GM18507 (cell line): ENCODE measurements around the gene DDX10.

Experiments
- DNase-seq: peaks from one replicate; pipeline ENCODE4 v3.0.0; 2011; ENCODE audit warnings: low read depth; ENCODE audit not compliant: insufficient read length; ENCODE audit errors: extremely low spot score
- FAIRE-seq: peaks from 2 replicates; lab custom pipeline; 2011; peaks lifted over from hg19 to GRCh38; lab: Jason Lieb, UNC

Gene DDX10

DNA sequence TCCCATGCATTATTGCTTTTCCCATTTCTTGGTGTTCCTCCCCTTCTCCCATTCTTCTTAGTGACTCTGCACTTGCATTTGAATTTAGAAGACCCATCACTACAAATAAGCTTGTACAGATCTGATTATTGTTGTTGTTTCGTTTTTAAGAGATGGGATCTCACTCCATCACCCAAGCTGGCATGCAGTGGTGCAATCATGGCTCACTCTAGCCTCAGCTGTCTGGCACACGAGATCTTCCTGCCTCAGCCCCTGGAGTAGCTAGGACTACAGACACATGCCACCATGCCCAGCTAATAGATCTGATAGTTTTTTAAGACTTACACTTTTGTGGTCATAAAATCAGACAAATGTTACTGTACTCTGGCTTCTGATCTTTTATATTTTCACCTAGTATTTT, 252.1 kb downstream of the DDX10 start:
- FAIRE-seq (no peak), DNase-seq (no peak)

DNA sequence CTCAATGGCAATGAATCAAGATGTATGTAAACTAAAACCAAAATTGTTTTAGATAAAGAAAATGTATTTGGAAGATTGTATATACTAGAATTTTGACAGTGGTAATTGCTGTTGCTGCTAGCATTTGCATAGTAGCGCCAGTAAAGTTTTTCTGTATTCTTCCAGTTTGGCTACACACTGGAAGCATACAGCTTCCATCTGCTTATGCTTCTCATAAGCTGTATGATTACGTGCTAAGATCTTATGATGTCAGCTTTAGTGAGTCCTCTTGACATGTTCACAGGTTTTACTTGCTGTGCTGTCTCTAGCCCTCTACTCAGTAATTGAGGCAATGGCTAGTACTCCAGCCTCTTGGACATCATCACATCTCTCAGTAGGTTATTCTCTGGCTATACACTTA, 256.3 kb downstream of the DDX10 start:
- no peak for DNase-seq
- FAIRE-seq, result no peak

DNA sequence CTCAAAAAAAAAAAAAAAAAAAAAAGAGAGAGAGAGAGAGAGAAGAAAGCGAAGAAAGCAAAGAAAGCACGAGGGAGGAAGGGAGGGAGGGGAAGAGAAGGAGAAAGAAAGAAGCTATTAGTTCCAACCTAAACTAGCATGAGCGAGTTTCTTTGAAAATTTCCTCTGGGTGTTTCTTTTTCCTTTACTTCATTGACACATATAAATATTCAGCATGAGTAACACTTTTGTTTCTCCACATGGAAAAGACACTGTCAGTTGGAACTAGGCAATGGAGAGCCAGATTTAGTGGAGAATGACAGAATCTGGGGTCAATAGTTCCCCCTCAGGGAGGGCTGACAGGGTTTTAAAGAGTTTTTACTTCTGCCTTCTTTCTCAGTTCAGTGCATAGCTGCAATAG, 257.4 kb downstream of the DDX10 start:
- FAIRE-seq, result no peak
- DNase-seq, result no peak

GRCh38 chr11:108923413-108923812, 258.5 kb downstream of the DDX10 start:
- FAIRE-seq, result no peak
- no peak for DNase-seq

GRCh38 chr11:108926171-108926840, 261.4 kb downstream of the DDX10 start:
- DNase-seq, result no peak
- FAIRE-seq, result no peak

- DNase-seq (no peak), FAIRE-seq (no peak)
Observed at GRCh38 chr11:108926841-108927577, 262.1 kb downstream of the DDX10 start.

DNA sequence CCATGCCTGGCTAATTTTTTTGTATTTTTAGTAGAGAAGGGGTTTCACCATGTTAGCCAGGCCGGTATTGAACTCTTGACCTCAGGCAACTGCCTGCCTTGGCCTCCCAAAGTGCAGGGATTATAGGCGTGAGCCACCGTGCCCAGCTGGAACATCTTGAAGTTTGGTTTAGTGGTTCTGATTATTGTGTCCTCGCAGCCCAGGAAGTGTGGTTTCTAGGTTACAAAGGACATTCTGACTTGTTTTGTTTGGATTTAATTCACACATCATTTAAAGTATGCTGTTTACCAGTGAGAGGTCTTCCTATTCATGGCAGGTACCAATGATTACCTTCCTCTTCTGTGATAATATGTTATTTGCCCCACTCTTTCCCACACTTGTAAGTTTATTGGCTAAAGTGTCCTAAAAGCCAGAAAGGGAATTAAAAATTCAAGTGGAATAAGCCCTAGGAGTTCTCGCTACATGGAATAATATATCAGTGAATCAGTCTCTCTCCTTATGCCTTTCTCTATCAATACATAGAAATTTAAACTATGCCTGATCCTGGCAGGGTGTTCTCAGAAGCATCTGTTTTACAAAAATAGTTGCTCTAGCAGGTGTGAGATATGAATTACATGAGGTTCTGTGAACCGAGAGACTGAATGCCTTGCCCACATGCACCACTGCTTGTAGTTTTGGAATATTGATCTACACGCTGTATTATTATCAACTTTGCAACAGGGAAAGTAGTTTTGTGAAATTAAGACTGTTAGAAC, 263.1 kb downstream of the DDX10 start:
- DNase-seq, result no peak
- FAIRE-seq, result no peak

DNA sequence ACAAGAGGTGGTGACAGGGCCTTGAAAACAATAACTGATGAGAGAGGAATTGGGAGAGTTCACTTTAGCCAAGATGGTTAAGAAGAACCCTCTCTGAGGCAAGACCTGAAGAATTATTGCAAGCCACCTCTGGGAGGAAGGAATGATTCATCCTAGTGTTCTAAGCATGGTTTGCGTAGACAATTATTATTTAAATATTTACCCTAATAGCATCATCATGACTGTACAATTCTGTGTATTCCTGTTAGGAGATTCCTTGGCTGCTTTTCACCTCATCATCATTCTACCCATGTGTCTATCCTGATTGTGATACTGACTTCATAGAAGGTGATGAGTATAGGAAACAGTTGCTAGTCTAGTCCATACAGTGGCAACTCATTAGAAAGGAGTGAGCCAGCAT, 264.4 kb downstream of the DDX10 start:
- DNase-seq (no peak), FAIRE-seq (no peak)

DNA sequence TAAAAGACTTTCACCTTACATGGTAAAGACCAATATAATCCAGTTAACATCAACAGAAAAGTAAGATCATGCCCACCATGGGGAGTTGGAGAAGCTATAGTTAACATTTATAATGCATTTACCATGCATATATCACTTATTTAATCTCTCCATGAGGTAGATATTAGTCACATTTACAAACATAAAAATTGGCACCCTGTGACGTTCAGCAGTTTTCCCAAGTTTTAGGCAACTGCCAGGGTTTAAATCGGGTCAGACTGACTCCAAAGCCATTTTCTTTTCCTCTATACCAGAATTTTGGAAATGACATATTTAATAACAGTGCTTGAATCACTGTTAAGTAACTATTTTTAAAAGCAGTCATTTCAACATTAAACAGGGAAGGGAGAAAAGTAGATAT, 266.3 kb downstream of the DDX10 start:
- DNase-seq, result no peak
- FAIRE-seq, result no peak

DNA sequence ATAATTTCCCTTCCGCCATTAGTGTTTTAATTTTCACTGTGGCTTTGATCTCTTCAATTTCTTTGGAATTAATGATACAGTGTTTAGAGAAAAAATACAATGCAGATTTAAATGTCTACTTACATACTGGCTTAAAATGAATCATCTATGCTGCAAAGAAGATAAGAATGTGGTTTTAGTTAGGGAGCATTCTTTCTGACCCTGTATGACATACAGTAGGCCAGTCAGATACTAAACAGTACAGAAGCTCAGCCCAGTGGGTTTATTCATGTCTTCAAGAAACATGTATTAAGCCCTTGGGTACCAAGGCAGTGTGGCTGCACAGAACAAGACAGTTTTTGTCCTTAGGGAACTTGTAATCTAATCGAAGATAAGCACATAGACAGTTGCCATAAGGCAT, 268.8 kb downstream of the DDX10 start:
- no peak for DNase-seq
- FAIRE-seq, result no peak

DNA sequence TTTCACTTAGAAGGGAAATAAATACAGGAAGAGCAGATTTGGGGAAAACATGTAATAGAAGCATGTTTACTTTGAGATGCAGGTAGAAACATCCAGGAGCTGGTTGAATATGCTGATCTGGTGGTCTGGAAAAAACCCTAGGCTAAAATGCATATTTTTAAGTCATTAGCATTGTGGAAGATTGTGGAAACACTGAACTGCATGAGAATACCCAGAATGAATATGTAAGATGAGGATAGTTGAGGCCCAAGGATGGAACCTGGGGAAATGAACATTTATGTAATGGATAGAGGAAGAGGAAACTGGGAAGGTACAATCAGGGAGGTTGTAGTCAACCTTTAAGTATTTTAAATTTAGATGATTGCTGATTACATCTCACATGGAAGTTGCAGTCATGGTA, 269.4 kb downstream of the DDX10 start:
- DNase-seq (no peak), FAIRE-seq (no peak)

DNA sequence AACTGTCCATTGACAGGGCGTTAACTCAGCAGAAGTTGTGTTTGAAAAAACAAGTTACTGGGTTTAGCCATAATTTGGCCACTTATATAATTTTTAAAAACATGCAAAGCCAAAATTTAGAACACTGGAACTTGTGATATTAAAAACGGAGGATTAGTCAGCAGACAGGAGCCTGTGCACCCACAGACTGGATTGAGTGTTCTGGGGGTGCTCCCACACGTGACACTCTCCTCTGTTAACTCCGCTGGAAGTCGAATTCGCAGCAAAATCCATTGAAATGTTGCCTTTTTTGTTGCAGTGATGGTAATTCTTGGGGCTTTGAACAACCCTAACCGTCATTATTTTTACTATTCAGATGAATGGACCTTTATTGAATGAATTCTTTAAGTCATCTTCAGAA, 269.8 kb downstream of the DDX10 start:
- no peak for FAIRE-seq
- no peak for DNase-seq

- DNase-seq, result no peak
- no peak for FAIRE-seq
Observed at GRCh38 chr11:108937746-108938145, 272.9 kb downstream of the DDX10 start.

- FAIRE-seq (no peak), DNase-seq (no peak)
Observed at GRCh38 chr11:108938604-108939003, 273.7 kb downstream of the DDX10 start.

- no peak for FAIRE-seq
Observed at GRCh38 chr11:108939135-108939534, 274.3 kb downstream of the DDX10 start.

DNA sequence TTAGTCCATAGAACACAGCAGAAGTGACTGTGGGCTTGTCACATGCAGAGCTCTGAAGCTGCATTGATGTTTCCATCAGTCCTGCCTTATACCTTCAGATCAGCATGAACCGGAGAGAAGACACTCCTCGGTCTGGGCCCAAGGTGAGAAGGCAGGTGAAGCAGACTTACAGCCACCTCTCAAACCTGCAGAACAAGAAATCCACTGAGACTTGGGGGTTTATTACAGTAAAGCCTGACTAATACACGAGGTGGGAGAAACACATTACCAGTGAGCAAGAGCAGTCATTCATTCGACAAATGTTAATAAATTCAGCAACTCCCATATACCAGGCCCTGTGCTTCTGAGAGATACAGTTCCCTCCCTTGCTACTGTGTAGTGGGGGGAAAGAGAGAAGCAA, 279.0 kb downstream of the DDX10 start:
- no peak for FAIRE-seq
- DNase-seq, result no peak

More at GRCh38 chr11:108939135-108939534, 274.3 kb downstream of the DDX10 start:
- no peak for DNase-seq

- no peak for DNase-seq
- FAIRE-seq, result no peak
Observed at GRCh38 chr11:108944471-108945178, 279.8 kb downstream of the DDX10 start.

DNA sequence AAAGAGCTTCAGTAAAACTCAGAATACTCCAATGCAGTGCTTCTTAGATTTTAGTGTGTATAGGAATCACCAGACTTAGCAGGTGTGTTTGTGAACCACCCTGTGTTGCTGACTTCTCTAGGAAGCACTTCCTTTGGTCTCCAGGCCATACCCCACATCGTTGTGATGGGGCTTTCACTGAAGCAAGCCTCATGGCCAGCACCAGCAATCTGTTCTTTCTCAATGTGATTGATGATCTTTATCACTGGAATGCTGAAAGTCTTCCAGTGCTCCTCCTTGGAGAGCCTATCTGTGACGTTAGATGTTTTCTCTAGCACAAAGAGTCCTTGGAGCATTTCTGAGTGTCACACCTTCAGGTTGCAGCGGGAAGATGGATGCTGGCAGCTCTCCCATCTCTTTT, 280.5 kb downstream of the DDX10 start:
- FAIRE-seq (no peak), DNase-seq (no peak)

DNA sequence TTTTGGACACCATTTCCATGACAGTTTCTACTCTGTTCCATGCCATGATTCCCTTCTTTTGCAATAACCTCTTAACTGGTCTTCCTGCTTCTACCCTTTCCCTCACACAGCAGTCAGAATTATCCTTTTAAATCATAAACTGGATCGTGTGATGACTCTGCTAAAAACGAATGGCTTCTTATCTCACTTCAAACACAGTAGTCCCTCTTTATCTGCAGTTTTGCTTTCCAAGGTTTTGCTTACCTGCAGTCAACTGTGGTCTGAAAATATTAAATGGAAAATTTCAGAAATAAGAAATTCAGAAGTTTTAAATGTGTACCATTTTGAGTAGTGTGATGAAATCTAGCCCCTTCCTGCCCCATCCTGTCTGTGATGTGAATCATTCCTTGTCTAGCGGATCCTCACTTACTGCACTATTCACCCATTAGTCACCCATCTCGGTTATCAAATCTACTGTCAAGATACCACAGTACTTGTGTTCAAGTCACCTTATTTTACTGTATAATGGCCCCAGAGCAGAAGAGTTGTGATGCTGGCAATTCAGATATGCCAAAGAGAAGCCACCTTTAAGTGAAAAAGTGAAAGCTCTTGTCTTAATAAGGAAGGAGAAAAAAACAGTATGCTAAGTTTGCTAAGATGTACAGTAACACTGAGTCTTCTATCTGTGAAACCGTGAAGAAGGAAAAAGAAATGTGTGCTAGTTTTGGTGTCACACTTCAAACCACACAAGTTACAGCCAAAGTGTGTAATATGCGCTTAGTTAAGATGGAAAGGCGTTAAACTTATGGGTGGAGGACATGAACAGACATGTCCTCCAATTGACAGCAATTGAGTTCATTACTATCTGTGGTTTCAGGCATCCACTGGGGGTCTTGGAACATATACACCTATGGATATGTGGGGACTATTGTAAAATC, 283.0 kb downstream of the DDX10 start:
- FAIRE-seq (no peak), DNase-seq (no peak)
